GM19438 (cell line): ENCODE data around the gene ADAM11.

Experiments
- ATAC-seq: cut with Tn5 transposase; IDR thresholded peaks from one replicate; pipeline ENCODE4 v1.9.1; 2021; ENCODE audit warnings: low read depth; ENCODE audit not compliant: unreplicated experiment

The ADAM11 gene

GRCh38 chr17:44774271-44775135 is 15.7 kb downstream of the ADAM11 start:
- peak; percentile 38 for ATAC-seq

DNA sequence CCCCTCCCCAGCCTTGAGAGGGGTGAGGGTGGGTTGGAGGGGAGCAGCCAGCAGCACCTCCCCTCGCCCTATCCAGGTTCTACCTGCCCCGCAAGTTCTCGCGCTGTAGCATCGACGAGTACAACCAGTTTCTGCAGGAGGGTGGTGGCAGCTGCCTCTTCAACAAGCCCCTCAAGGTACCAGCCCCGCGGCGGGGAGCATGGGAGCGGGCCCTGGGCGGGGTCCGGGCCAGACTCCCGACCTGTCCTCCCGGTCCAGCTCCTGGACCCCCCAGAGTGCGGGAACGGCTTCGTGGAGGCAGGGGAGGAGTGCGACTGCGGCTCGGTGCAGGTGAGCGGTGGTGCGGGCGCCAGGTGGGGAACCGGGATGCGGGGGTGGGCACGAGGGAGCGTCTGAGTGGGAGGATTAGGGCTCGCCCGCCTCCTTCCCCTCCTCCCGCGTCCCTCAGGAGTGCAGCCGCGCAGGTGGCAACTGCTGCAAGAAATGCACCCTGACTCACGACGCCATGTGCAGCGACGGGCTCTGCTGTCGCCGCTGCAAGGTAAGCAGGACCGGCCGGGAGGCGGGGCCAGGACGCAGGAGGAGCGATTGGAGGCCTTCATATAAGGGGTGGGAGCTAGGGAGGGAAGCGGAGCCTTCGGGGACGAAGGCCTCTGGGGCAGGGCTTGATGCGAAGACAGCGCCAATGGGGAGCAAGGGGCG is 16.5 kb downstream of the ADAM11 start:
- peak; percentile 73 for ATAC-seq

- ATAC-seq: no peak
These were observed 17.2 kb downstream of the ADAM11 start for GRCh38 chr17:44775838-44776621.

- ATAC-seq: no peak
These were observed 18.0 kb downstream of the ADAM11 start for GRCh38 chr17:44776628-44777393.

DNA sequence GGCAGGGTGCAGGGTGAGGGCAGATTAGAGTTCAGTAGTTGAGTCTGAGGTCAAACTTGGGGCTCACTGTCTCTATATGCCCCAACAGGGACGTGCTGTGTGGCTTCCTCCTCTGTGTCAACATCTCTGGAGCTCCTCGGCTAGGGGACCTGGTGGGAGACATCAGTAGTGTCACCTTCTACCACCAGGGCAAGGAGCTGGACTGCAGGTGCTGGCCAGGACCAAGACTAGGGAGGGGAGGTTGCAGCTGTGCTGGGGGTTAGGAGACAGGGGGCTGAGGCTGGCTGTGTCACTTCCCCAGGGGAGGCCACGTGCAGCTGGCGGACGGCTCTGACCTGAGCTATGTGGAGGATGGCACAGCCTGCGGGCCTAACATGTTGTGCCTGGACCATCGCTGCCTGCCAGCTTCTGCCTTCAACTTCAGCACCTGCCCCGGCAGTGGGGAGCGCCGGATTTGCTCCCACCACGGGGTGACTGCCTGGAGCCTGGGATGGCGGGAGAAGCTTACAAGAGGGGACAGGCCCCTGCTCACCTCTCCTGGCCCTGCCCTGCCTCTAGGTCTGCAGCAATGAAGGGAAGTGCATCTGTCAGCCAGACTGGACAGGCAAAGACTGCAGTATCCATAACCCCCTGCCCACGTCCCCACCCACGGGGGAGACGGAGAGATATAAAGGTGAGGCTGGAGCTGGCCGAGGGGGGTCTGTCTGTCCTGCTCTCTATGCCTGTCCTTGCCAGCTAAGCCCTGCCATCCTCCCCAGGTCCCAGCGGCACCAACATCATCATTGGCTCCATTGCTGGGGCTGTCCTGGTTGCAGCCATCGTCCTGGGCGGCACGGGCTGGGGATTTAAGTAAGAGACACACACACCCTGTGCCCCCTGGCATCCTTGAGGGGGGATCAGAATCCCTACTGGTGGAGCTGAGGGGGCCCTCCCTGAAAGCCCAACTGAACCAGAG is 18.9 kb downstream of the ADAM11 start:
- ATAC-seq: no peak

- no peak for ATAC-seq
These were observed 19.9 kb downstream of the ADAM11 start for GRCh38 chr17:44778656-44779210.

- ATAC-seq: no peak
These were observed 20.6 kb downstream of the ADAM11 start for GRCh38 chr17:44779211-44780025.

GRCh38 chr17:44780161-44780560 is 21.4 kb downstream of the ADAM11 start:
- no peak for ATAC-seq

DNA sequence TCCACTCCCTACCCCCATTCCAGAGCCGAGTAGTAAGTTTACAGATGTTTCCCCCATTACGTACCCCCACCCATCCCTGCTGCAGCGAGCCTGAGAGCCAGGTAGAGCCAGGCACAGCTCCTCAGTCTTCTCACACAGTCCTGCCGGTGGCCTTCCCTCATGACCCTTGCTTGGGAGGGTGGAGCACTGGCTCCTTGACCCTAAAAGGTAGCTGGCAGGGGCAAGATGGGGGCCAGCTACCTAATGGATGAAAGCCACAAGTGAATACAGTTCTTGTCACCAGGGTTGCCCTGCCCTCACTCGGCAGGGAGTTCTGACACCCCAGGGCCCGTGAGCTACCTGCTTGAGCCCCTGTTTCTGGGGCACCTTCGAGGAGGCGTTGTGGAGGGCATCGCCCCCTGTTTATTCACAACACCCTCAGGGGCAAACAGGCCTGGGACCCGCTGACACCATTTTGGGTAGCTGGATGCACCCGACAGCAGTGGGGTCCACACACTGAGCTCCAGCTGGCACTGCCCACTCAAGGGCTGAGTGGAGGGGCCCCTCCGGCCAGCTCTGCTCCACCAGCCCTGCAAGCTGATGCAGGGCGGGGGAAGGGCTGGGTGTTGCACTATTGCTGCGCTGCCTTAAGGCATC is 22.2 kb downstream of the ADAM11 start:
- no peak for ATAC-seq

DNA sequence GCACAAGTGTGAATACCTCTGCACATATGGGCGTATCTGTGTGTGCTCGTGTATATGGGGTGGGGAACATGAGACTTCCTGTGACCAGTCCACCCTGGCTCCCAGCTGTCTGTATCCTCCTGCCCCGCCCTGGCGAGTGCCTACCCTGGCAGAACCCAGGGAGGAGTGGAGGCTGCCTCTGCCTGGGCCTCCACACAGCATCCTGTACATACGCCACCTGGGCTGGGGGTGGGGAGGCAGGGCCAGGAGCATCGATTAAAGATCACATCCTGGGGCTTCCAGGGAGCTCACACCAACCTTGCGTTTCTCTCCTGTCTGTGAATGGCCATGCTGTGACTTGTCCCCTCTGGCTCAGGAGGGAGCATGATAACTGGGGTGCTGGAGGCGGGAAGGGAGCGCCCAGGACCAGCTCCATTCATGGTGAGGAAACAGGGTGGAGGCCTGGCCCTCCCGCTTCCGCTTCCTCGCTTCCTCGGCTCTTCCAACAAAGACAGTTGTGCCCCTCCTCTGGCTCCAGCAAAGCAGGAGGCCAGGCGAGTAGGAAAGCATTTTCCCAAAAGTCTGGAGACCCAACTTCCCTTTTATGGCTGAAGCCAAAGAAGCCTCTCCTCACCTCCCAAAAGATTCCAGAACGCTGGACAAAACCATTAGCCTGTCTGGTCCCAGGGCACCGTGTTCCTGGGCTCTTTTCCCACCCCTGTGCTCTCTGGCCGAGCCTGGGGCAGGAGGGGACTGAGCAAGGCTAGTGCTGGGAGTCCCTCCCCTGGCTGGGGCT is 22.9 kb downstream of the ADAM11 start:
- ATAC-seq: no peak

DNA sequence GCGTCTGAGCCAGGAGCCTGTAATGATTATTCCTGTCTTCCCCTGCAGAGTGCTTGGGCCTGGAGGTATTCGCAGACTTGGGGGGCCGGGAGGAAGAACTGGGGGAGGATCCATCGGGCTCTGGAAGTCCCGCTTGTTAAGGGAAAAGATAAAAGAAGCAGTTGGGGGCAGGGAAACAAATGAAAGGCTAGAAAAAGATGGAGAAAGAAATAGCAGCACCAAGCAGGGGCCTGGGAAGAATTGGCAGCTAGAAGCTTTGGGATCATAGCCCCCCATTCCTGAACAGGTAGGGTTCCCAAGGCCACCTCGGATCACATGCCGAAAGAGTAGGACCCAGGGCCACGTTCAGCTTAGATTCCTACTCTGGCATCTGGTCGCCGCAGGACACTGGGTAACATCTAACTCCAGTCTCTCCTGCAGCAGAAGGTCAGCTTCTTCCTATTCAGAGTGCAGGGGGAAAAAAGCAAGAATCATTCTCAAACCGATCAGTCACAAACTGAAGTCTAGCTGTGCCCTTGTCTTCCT is 23.6 kb downstream of the ADAM11 start:
- ATAC-seq: no peak

DNA sequence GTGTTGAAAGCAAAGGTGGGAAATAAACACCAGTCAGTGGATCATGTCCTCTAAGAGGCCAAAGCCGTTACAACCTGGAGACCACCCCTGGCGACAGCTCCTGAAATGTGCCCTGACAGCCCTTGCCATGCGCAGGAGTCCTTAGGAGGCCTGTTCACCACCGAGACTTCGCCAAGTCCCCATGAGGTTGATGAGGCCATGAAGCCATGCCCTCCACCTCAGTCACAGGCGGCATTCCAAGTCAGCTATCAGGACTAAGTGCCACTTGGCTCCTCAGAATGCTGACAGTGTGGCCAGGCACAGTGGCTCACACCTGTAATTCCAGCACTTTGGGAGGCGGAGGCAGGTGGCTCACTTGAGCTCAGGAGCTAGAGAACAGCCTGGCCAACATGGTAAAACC is 27.1 kb downstream of the ADAM11 start:
- no peak for ATAC-seq

DNA sequence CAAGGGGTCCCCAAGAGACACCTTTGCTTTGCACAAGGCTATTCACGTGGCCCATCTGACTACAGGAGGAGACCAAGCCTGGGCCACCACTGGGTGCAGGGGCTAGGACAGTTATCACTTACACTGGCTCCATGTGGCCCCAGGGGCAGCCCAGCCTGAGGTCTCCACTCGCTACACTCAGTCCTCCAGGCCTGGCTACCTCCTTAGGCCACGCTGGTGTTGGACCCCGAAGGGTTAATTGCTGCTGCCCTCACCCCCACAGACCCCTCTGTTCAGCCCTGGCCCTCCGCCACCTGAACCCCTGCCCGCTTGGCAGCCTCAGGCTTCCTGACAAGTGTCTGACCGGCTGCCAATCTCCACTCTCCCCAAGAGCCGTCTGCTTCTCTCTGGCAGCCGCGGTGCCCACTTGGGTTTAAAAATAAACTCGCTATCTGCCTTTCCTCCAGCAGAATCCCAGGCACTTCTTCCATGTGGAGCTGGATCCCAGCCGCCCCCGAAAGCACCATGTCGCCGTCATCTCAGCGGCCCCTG is 27.8 kb downstream of the ADAM11 start:
- ATAC-seq: no peak

GRCh38 chr17:44787271-44787940 is 28.6 kb downstream of the ADAM11 start:
- no peak for ATAC-seq

- ATAC-seq: no peak
These were observed 29.4 kb downstream of the ADAM11 start for GRCh38 chr17:44788139-44788538.

GRCh38 chr17:44792276-44792675 is 33.5 kb downstream of the ADAM11 start:
- no peak for ATAC-seq
